Upper lobe of left lung (tissue), 6 donors: ENCODE measurements around the gene COL12A1. TPM values are rescaled to one million over a fixed set of nuclear protein-coding genes. Genes with fewer than 3 reads are reported as not detected.

ENCODE experiments used
- ATAC-seq, 2 donors: fragments of 200-7000 bp; cut with Tn5 transposase; one replicate each; pipeline ENCODE4 v1.9.1; 2022; ENCODE audit warnings: mild to moderate bottlenecking in 2 of 2, moderate library complexity in 2 of 2; ENCODE audit not compliant: low FRiP score in 2 of 2
- DNase-seq, 2 donors: peaks; one replicate each; pipeline ENCODE4 v3.0.0-alpha.2; 2019 to 2020
- H3K27ac ChIP-seq, 4 donors: fragments of 200-600 bp; sonication (generic); one replicate each; pipeline ENCODE4 v1.5.1; 2016 to 2019
- H3K27me3 ChIP-seq, 4 donors: fragments of 200-600 bp; sonication (generic); one replicate each; pipeline ENCODE4 v1.5.1; 2017 to 2019
- H3K36me3 ChIP-seq, 4 donors: fragments of 200-600 bp; sonication (generic); one replicate each; pipeline ENCODE4 v1.5.1; 2016 to 2019
- H3K4me1 ChIP-seq, 4 donors: fragments of 200-600 bp; sonication (generic); one replicate each; pipeline ENCODE4 v1.5.1; 2018 to 2019
- H3K4me3 ChIP-seq, 4 donors: fragments of 200-600 bp; sonication (generic); one replicate each; pipeline ENCODE4 v1.5.1; 2017 to 2019; ENCODE audit warnings: mild to moderate bottlenecking in 2 of 4, moderate library complexity in 1 of 4
- H3K9me3 ChIP-seq, 4 donors: fragments of 200-600 bp; sonication (generic); one replicate each; pipeline ENCODE4 v1.5.1; 2018 to 2019
- EP300 ChIP-seq, 4 donors: sonication (generic); formaldehyde crosslinking; IDR thresholded peaks; one replicate each; pipeline ENCODE4 v1.5.1; 2017; ENCODE audit warnings: antibody characterized with exemption in 4 of 4, control low read depth in 2 of 4
- POLR2A ChIP-seq, 4 donors: fragments of 450-650 bp; IDR thresholded peaks; one replicate each; pipeline ENCODE4 v1.5.1; 2016 to 2017; ENCODE audit warnings: antibody characterized with exemption in 4 of 4, mild to moderate bottlenecking in 2 of 4
- POLR2AphosphoS5 ChIP-seq, 2 donors: sonication (generic); formaldehyde crosslinking; IDR thresholded peaks; one replicate each; pipeline ENCODE4 v1.5.1; 2017; ENCODE audit warnings: antibody characterized with exemption in 2 of 2
- WGBS, 2 donors: methylation state at CpG; one replicate each; pipeline ENCODE4 v1.1.5; 2017 to 2018; 5-methylcytosine and 5-hydroxymethylcytosine counted together
- total RNA-seq, 6 donors: library from RNA; depleted of rRNA in 4 of 6; stranded (reverse); fragments of >200 nt in 4 of 6; gene quantifications; one replicate each; pipeline versions ENCODE4 v1.1.0 to v1.2.1, GENCODE V29; 2016 to 2021
- TF ChIP-seq, protein P1 (sequence below), 6 experiments: fragments of 450-650 bp in 4 of 6; fragments of 200-600 bp in 2 of 6; sonication (generic) in 2 of 6; IDR thresholded peaks; one replicate each; pipeline ENCODE4 v1.5.1; 2016 to 2019; ENCODE audit warnings: antibody characterized with exemption in 6 of 6
- donor health status: DM: no; HTN: no; CAD: no; lungs with moderate emphysema.
- donor health status: DM: no; HTN: yes; CAD: no; lungs with severe emphysema.

COL12A1 gene
- total RNA-seq, 6 donors from 2014 or later, result 33.3 to 176 (median 76.9) TPM

GRCh38 chr6:75076009-75076408 is 129.8 kb downstream of the COL12A1 start:
- Histone ChIP-seq H3K27me3 (no peaks in the 10 kb centered on the region), H3K36me3 (no peaks in the 10 kb centered on the region), H3K27ac (no peak overlapping the region), H3K4me1 (no peaks in the 10 kb centered on the region), H3K4me3 (no peak overlapping the region), H3K9me3 (no peaks in the 10 kb centered on the region)
- TF ChIP-seq, protein P1, sequence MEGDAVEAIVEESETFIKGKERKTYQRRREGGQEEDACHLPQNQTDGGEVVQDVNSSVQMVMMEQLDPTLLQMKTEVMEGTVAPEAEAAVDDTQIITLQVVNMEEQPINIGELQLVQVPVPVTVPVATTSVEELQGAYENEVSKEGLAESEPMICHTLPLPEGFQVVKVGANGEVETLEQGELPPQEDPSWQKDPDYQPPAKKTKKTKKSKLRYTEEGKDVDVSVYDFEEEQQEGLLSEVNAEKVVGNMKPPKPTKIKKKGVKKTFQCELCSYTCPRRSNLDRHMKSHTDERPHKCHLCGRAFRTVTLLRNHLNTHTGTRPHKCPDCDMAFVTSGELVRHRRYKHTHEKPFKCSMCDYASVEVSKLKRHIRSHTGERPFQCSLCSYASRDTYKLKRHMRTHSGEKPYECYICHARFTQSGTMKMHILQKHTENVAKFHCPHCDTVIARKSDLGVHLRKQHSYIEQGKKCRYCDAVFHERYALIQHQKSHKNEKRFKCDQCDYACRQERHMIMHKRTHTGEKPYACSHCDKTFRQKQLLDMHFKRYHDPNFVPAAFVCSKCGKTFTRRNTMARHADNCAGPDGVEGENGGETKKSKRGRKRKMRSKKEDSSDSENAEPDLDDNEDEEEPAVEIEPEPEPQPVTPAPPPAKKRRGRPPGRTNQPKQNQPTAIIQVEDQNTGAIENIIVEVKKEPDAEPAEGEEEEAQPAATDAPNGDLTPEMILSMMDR (IDR thresholded peaks at IDR 0.05), result no peak
- TF ChIP-seq POLR2AphosphoS5 (IDR thresholded peaks at IDR 0.05), result no peak
- TF ChIP-seq POLR2A (IDR thresholded peaks at IDR 0.05), result no peak
- TF ChIP-seq EP300 (IDR thresholded peaks at IDR 0.05), result no peak
- WGBS, 2 donors, result 81 to 90% methylated on average over 5 of the region's 5 CpGs
- DNase-seq, result no peak
- ATAC-seq, result no peak

DNA sequence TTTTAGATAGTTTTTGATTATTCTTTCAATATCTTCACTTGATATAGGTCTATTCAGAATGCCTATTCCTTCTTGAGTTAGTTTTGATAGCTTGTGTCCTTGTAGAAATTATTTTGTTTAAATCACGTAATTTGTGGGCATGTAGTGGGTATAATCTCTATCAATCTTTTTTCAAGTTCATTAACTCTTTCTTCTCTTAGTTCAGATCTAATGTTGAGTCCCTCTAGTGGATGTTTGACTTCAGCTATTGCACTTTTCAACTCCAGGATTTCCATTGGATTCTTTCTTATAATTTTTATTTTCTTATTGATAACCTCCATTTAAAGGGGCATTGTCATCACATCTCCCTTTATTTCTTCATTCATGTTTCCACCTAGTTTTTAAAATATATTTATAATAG is 135.6 kb downstream of the COL12A1 start:
- no peaks in the 10 kb centered on the region for H3K27me3 ChIP-seq
- DNase-seq (no peak), ATAC-seq (no peak)
- no peak overlapping the region for H3K27ac ChIP-seq
- H3K9me3 ChIP-seq, result no peaks in the 10 kb centered on the region
- H3K36me3 ChIP-seq, result no peaks in the 10 kb centered on the region
- H3K4me3 ChIP-seq, result no peak overlapping the region
- WGBS, 2 donors, result 79 to 83% methylated on average over 1 of the region's 1 CpG
- no peaks in the 10 kb centered on the region for H3K4me1 ChIP-seq
- TF ChIP-seq, protein P1 (IDR thresholded peaks at IDR 0.05), result no peak
- TF ChIP-seq EP300 (IDR thresholded peaks at IDR 0.05) (no peak), POLR2A (IDR thresholded peaks at IDR 0.05) (no peak), POLR2AphosphoS5 (IDR thresholded peaks at IDR 0.05) (no peak)

DNA sequence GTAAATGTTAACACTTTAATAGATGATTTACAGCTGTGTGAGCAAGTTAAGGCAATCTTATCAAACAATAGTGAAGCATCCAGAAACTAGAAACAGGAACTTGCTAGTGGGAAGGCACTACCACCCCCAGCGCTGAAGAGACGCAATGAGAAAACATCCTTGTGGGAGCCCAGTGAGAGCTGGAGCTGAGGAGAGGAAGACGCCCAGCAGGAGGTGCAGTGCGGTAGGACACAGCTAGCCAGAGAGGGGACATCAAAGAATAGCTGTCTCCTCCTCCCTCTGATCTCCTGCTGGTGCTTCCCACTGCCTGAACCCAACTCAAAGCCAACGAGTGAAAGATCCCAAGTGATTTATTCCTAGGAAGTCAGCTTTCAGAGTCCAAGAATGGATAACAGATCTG is 140.3 kb downstream of the COL12A1 start:
- 40 to 44% methylated on average over 5 of the region's 5 CpGs for WGBS, 2 donors
- H3K4me3 ChIP-seq, result no peak overlapping the region
- no peak overlapping the region for H3K27ac ChIP-seq
- H3K27me3 ChIP-seq, result no peaks in the 10 kb centered on the region
- DNase-seq (no peak), ATAC-seq (no peak)
- TF ChIP-seq EP300 (IDR thresholded peaks at IDR 0.05) (no peak), POLR2AphosphoS5 (IDR thresholded peaks at IDR 0.05) (no peak), POLR2A (IDR thresholded peaks at IDR 0.05) (no peak)
- TF ChIP-seq, protein P1 (IDR thresholded peaks at IDR 0.05), result no peak
- no peaks in the 10 kb centered on the region for H3K4me1 ChIP-seq
- no peaks in the 10 kb centered on the region for H3K36me3 ChIP-seq
- no peaks in the 10 kb centered on the region for H3K9me3 ChIP-seq

DNA sequence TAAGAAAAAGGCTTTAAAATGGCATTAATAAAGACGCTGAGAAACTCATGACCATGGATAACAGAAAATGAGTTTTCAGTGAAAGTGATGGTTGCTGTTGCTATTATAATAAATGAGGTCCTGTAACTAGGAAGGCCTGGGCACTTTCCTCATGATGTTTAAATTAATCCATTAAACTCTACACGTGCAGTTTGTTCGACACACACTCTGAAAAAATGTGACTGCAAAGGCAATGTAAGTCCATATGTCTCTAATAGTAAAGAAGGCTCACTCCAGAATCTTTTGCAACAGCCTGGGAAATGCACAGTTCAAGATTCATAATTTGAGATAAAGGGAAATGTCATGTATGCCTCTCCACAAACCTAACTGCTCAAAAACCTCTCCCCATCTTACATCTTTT is 153.4 kb downstream of the COL12A1 start:
- no peaks in the 10 kb centered on the region for H3K36me3 ChIP-seq
- no peaks in the 10 kb centered on the region for H3K9me3 ChIP-seq
- no peaks in the 10 kb centered on the region for H3K4me1 ChIP-seq
- H3K27me3 ChIP-seq, result no peaks in the 10 kb centered on the region
- ATAC-seq (no peak), DNase-seq (no peak)
- 70 to 73% methylated on average over 3 of the region's 3 CpGs for WGBS, 2 donors
- no peak overlapping the region for H3K27ac ChIP-seq
- no peak for TF ChIP-seq POLR2A (IDR thresholded peaks at IDR 0.05)
- H3K4me3 ChIP-seq, result no peak overlapping the region

GRCh38 chr6:75049308-75049707 is 156.5 kb downstream of the COL12A1 start:
- TF ChIP-seq, protein P1 (IDR thresholded peaks at IDR 0.05), result no peak
- TF ChIP-seq EP300 (IDR thresholded peaks at IDR 0.05), result no peak
- TF ChIP-seq POLR2AphosphoS5 (IDR thresholded peaks at IDR 0.05), result no peak
- no peak for TF ChIP-seq POLR2A (IDR thresholded peaks at IDR 0.05)
- ATAC-seq, result no peak
- Histone ChIP-seq H3K4me3 (no peak overlapping the region), H3K27ac (no peak overlapping the region), H3K36me3 (no peaks in the 10 kb centered on the region), H3K27me3 (no peaks in the 10 kb centered on the region), H3K4me1 (no peaks in the 10 kb centered on the region), H3K9me3 (no peaks in the 10 kb centered on the region)
- DNase-seq, result no peak
